ENCODE results near the gene MRE11. TPM values are rescaled to one million over a fixed set of nuclear protein-coding genes. Genes with fewer than 3 reads are reported as not detected.

Gene MRE11
- total and polyA plus RNA-seq, 9 of the 15 experiments (the other 6 are each of a cell fraction or from before 2014, with no cell fraction given), result 18.3 to 45.2 (median 29.1) TPM

- CTCF ChIA-PET (ENCODE audit: low intra/inter-chr PET ratio), result no interaction called here
- POLR2A ChIA-PET, result no interaction called here
- Histone ChIP-seq H4K20me1 (replicated peaks; ENCODE audit: control insufficient read depth, insufficient read depth, low read length) (no peaks in the 10 kb centered on the region), H3K27me3 (ENCODE audit: control insufficient read depth in 2 of 2, insufficient read depth in 2 of 2, low read length in 2 of 2) (no peaks in the 10 kb centered on the region), H3K4me1 (replicated peaks in 1 of 2; ENCODE audit: control insufficient read depth in 2 of 2, insufficient read depth in 2 of 2, low read length in 2 of 2) (no peaks in the 10 kb centered on the region), H3K9ac (ENCODE audit: insufficient read depth in 1 of 2, low read depth in 2 of 2, low read length in 2 of 2) (no peak overlapping the region), H3K4me2 (ENCODE audit: insufficient read depth, low read length) (no peak overlapping the region), H3K36me3 (ENCODE audit: control insufficient read depth, insufficient read depth, low read length) (peaks cover 23% of the 10 kb centered on the region; the same call in 2 of the 3 replicates), H3K4me3 (no peak overlapping the region), H3K9me3 (replicated peaks; ENCODE audit: control insufficient read depth, insufficient read depth, low read depth, low read length) (no peaks in the 10 kb centered on the region), H3K9me1 (ENCODE audit: control insufficient read depth, insufficient read depth, low read length) (no peaks in the 10 kb centered on the region), H3K27ac (ENCODE audit: extremely low read depth, low read depth, low read length) (no peak overlapping the region), H2AFZ (ENCODE audit: low read depth, low read length) (no peak overlapping the region), H3K79me2 (ENCODE audit: control insufficient read depth, insufficient read depth, low read length) (no peaks in the 10 kb centered on the region)
- intact Hi-C loops (cut with micrococcal nuclease), result no loop called here
- in situ Hi-C loops (cut with MboI), result no loop called here
- BruUV-seq (replicated peaks), result no TSS peak
- WGBS (ENCODE audit: insufficient coverage, low coverage, missing lambda C conversion rate), result 88% methylated on average over 3 of the region's 3 CpGs
- FAIRE-seq (no peak), ATAC-seq (no peak), DNase-seq (ENCODE audit: extremely low read depth in 1 of 4, low spot score in 3 of 4) (no peak)
- TF ChIP-seq SNAPC5 (CRISPR knock-in tag; IDR thresholded peaks at IDR 0.05) (no peak), ARID2 (IDR thresholded peaks at IDR 0.05) (no peak), IFI16 (CRISPR knock-in tag; IDR thresholded peaks at IDR 0.05) (no peak), ZNF217 (CRISPR knock-in tag; IDR thresholded peaks at IDR 0.05) (no peak), PURB (CRISPR knock-in tag; IDR thresholded peaks at IDR 0.05; ENCODE audit: low read depth) (no peak)
Observed at GRCh38 chr11:94423507-94423906, 70.1 kb downstream of the MRE11 start.

GRCh38 chr11:94418123-94418765, 75.4 kb downstream of the MRE11 start:
- ChIA-PET CTCF (ENCODE audit: low intra/inter-chr PET ratio) (interaction anchor here (0.9 kb wide), 2 partner anchors 234 to 496 kb away, joined by 3 read pairs; no protein-coding TSS in a partner anchor), POLR2A (interaction anchor here (0.6 to 0.9 kb wide), 2 partner anchors 35 to 504 kb away, joined by 3 to 4 read pairs; no protein-coding TSS in a partner anchor)
- H4K20me1 ChIP-seq (replicated peaks; ENCODE audit: control insufficient read depth, insufficient read depth, low read length), result no peaks in the 10 kb centered on the region
- no peak overlapping the region for H2AFZ ChIP-seq (ENCODE audit: low read depth, low read length)
- H3K9me3 ChIP-seq (replicated peaks; ENCODE audit: control insufficient read depth, insufficient read depth, low read depth, low read length), result no peaks in the 10 kb centered on the region
- 81% methylated on average over 3 of the region's 3 CpGs for WGBS (ENCODE audit: insufficient coverage, low coverage, missing lambda C conversion rate)
- H3K4me1 ChIP-seq (replicated peaks in 1 of 2; ENCODE audit: control insufficient read depth in 2 of 2, insufficient read depth in 2 of 2, low read length in 2 of 2), result no peaks in the 10 kb centered on the region
- H3K27me3 ChIP-seq (ENCODE audit: control insufficient read depth in 2 of 2, insufficient read depth in 2 of 2, low read length in 2 of 2), result no peaks in the 10 kb centered on the region
- in situ Hi-C loops (cut with MboI) (loop anchor here (10.0 kb wide), 1 partner anchor 523 kb away; no protein-coding TSS in a partner anchor), intact Hi-C loops (cut with micrococcal nuclease) (loop anchor here (5.0 kb wide), 2 partner anchors 91 to 236 kb away; no protein-coding TSS in a partner anchor)
- ATAC-seq (peak; percentile 69), FAIRE-seq (no peak), DNase-seq (ENCODE audit: extremely low read depth in 1 of 4, low spot score in 3 of 4) (no peak)
- H3K27ac ChIP-seq (ENCODE audit: extremely low read depth, low read depth, low read length), result no peak overlapping the region
- no peaks in the 10 kb centered on the region for H3K9me1 ChIP-seq (ENCODE audit: control insufficient read depth, insufficient read depth, low read length)
- H3K36me3 ChIP-seq (ENCODE audit: control insufficient read depth, insufficient read depth, low read length), result peaks cover 15% of the 10 kb centered on the region
- H3K79me2 ChIP-seq (ENCODE audit: control insufficient read depth, insufficient read depth, low read length), result no peaks in the 10 kb centered on the region
- H3K4me3 ChIP-seq, result no peak overlapping the region
- H3K9ac ChIP-seq (ENCODE audit: insufficient read depth in 1 of 2, low read depth in 2 of 2, low read length in 2 of 2), result no peak overlapping the region
- no TSS peak for BruUV-seq (replicated peaks)
- H3K4me2 ChIP-seq (ENCODE audit: insufficient read depth, low read length), result no peak overlapping the region
- no peak for TF ChIP-seq DACH1 (IDR thresholded peaks at IDR 0.05; ENCODE audit: partially characterized antibody)
- peak; percentile 56 for TF ChIP-seq MAFG (tag; conservative IDR thresholded peaks at IDR 0.05)
- TF ChIP-seq ADNP (tag; IDR thresholded peaks at IDR 0.05), result no peak
- peak; percentile 52; the same call in 1 of the 2 replicates for TF ChIP-seq MAFF (IDR thresholded peaks at IDR 0.05; ENCODE audit: low read length)
- no peak for TF ChIP-seq JUND (IDR thresholded peaks at IDR 0.05; ENCODE audit: borderline replicate concordance, low read depth, low read length)
- TF ChIP-seq JUND (tag; IDR thresholded peaks at IDR 0.05; ENCODE audit: borderline replicate concordance, low read depth, low read length), result no peak
- TF ChIP-seq KHSRP (IDR thresholded peaks at IDR 0.05), result no peak
- no peak for TF ChIP-seq SRSF3 (IDR thresholded peaks at IDR 0.05; ENCODE audit: insufficient read depth, low read length)
- TF ChIP-seq CBX1 (IDR thresholded peaks at IDR 0.05; ENCODE audit: low read depth), result no peak
- TF ChIP-seq ZBTB2 (IDR thresholded peaks at IDR 0.05), result no peak

All from K562 (cell line).